Neural crest cell (in vitro differentiated cells): ENCODE data around the gene ELOVL5. TPM values are rescaled to one million over a fixed set of nuclear protein-coding genes. Genes with fewer than 3 reads are reported as not detected.

ENCODE experiments used
- DNase-seq: peaks from one replicate; pipeline ENCODE4 v3.0.0; 2021; ENCODE audit warnings: low read depth, mixed read lengths, low spot score
- H3K27ac Mint-ChIP-seq: one replicate; pipeline ENCODE4 v1.8.0; 2021; ENCODE audit warnings: mild to moderate bottlenecking, mixed read lengths; ENCODE audit not compliant: unreplicated experiment
- H3K27me3 Mint-ChIP-seq: 2 replicates; pipeline ENCODE4 v1.8.0; 2021; ENCODE audit warnings: low read depth, mild to moderate bottlenecking, mixed read lengths
- H3K36me3 Mint-ChIP-seq: 2 replicates; pipeline ENCODE4 v1.8.0; 2021; ENCODE audit warnings: low read depth, mild to moderate bottlenecking, mixed read lengths
- H3K4me1 Mint-ChIP-seq: 2 replicates; pipeline ENCODE4 v1.8.0; 2021; ENCODE audit warnings: mixed read lengths
- H3K4me3 Mint-ChIP-seq: one replicate; pipeline ENCODE4 v1.8.0; 2021; ENCODE audit warnings: mild to moderate bottlenecking, mixed read lengths
- H3K9me3 Mint-ChIP-seq: 2 replicates; pipeline ENCODE4 v1.8.0; 2021; ENCODE audit warnings: mixed read lengths
- microRNA-seq: library from miRNA; unstranded; fragments of <30 nt; microRNA quantifications from one replicate; pipeline ENCODE4, GENCODE V29; 2020
- total RNA-seq: library from RNA; stranded (reverse); gene quantifications from 2 replicates; pipeline ENCODE4 v1.2.1, GENCODE V29; 2021
- TF ChIP-seq, protein P1 (sequence below): fragments of 200-600 bp; sonication (generic); conservative IDR thresholded peaks from 2 replicates; pipeline ENCODE4 v1.5.0; 2021; ENCODE audit warnings: antibody characterized with exemption, mild to moderate bottlenecking

The ELOVL5 gene
- total RNA-seq, 1 donor from 2014 or later, result 152 TPM

GRCh38 chr6:53233309-53233708 lies 115.4 kb downstream of the ELOVL5 start:
- H3K9me3 Mint-ChIP-seq, result no peaks in the 10 kb centered on the region
- no peak for DNase-seq
- no peak overlapping the region for H3K4me3 Mint-ChIP-seq
- H3K36me3 Mint-ChIP-seq, result no peaks in the 10 kb centered on the region
- TF ChIP-seq, protein P1, sequence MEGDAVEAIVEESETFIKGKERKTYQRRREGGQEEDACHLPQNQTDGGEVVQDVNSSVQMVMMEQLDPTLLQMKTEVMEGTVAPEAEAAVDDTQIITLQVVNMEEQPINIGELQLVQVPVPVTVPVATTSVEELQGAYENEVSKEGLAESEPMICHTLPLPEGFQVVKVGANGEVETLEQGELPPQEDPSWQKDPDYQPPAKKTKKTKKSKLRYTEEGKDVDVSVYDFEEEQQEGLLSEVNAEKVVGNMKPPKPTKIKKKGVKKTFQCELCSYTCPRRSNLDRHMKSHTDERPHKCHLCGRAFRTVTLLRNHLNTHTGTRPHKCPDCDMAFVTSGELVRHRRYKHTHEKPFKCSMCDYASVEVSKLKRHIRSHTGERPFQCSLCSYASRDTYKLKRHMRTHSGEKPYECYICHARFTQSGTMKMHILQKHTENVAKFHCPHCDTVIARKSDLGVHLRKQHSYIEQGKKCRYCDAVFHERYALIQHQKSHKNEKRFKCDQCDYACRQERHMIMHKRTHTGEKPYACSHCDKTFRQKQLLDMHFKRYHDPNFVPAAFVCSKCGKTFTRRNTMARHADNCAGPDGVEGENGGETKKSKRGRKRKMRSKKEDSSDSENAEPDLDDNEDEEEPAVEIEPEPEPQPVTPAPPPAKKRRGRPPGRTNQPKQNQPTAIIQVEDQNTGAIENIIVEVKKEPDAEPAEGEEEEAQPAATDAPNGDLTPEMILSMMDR, result no peak
- no peak overlapping the region for H3K27ac Mint-ChIP-seq
- H3K27me3 Mint-ChIP-seq, result no peaks in the 10 kb centered on the region
- H3K4me1 Mint-ChIP-seq, result peaks cover 4% of the 10 kb centered on the region

GRCh38 chr6:53230775-53231467 lies 117.8 kb downstream of the ELOVL5 start:
- Mint-ChIP-seq H3K36me3 (no peaks in the 10 kb centered on the region), H3K27ac (no peak overlapping the region), H3K9me3 (no peaks in the 10 kb centered on the region), H3K27me3 (no peaks in the 10 kb centered on the region), H3K4me1 (no peaks in the 10 kb centered on the region), H3K4me3 (no peak overlapping the region)
- TF ChIP-seq, protein P1, result no peak
- no peak for DNase-seq

GRCh38 chr6:53227847-53228246 lies 120.9 kb downstream of the ELOVL5 start:
- Mint-ChIP-seq H3K9me3 (no peaks in the 10 kb centered on the region), H3K27me3 (no peaks in the 10 kb centered on the region), H3K4me3 (no peak overlapping the region), H3K27ac (no peak overlapping the region), H3K4me1 (no peaks in the 10 kb centered on the region), H3K36me3 (no peaks in the 10 kb centered on the region)
- no peak for DNase-seq
- TF ChIP-seq, protein P1, result no peak

DNA sequence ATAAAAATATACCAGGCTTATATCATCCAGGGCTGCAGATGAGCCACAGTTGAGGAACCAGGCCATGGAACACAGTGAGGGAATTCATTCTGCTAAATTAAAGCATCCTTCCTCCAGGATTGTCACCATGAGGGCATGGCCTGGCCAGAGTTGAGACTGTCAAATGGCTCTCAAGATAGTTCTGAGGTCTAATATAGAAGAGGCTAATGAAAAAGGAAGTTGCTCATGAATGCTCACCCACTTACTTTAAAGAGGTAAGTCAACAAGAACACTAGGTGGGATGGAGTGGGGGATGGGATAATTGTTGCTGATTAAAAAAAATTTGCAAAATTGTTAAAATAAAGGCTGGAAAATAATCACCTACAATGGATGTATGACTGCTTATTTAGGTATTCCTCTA lies 128.1 kb downstream of the ELOVL5 start:
- H3K4me1 Mint-ChIP-seq, result peaks cover 4% of the 10 kb centered on the region
- TF ChIP-seq, protein P1, result no peak

More for the DNA sequence above, 128.1 kb downstream of the ELOVL5 start:
- H3K27ac Mint-ChIP-seq, result no peak overlapping the region
- H3K9me3 Mint-ChIP-seq, result no peaks in the 10 kb centered on the region
- DNase-seq, result no peak
- H3K4me3 Mint-ChIP-seq, result no peak overlapping the region
- no peaks in the 10 kb centered on the region for H3K27me3 Mint-ChIP-seq
- no peaks in the 10 kb centered on the region for H3K36me3 Mint-ChIP-seq

Small RNA genes lying within 50 kb of the gene (microRNA-seq; reads per million reads assigned to microRNA genes)
- not detected for gene MIR5685

Other genes starting within 250 kb of the ELOVL5 start
- gene GCM1, start 200.1 kb downstream of the ELOVL5 start, total RNA-seq, result 0.16 TPM in 1 of 2 replicates, not detected in the other
- 22.6 and 27.5 TPM in 2 replicates for gene GCLC, start 196.2 kb upstream of the ELOVL5 start, total RNA-seq